ENCODE measurements around the gene CDRT4. TPM values are rescaled to one million over a fixed set of nuclear protein-coding genes. Genes with fewer than 3 reads are reported as not detected.

Gene CDRT4
- total and polyA plus RNA-seq, 2 donors (not counting 3 experiments of a cell fraction or from before 2014, with no cell fraction given), result 11.5 to 13.6 TPM

GRCh38 chr17:15502369-15503112 lies 35.1 kb upstream of the CDRT4 start:
- Histone ChIP-seq H4K20me1 (replicated peaks; ENCODE audit: control insufficient read depth, extremely low read depth, insufficient read depth, low read length) (no peaks in the 10 kb centered on the region), H3K36me3 (ENCODE audit: control insufficient read depth in 2 of 2, extremely low read depth in 1 of 2, insufficient read depth in 2 of 2, low read length in 2 of 2) (peaks cover 4% of the 10 kb centered on the region in 2 experiments), H3K4me1 (ENCODE audit: control insufficient read depth, extremely low read depth, insufficient read depth, low read length) (peaks cover 15% of the 10 kb centered on the region), H3K9ac (replicated peaks; ENCODE audit: extremely low read depth, insufficient read depth, low read length) (peak overlapping the region; percentile 17), H3K27me3 (ENCODE audit: control insufficient read depth in 2 of 2, insufficient read depth in 2 of 2, low read length in 2 of 2) (no peaks in the 10 kb centered on the region), H3K4me3 (replicated peaks in 1 of 3; ENCODE audit: insufficient read depth in 1 of 3, low read depth in 1 of 3, low read length in 3 of 3) (no peak overlapping the region), H3K9me3 (replicated peaks; ENCODE audit: control insufficient read depth, insufficient read depth, low read length) (no peaks in the 10 kb centered on the region), H3K79me2 (ENCODE audit: control insufficient read depth, insufficient read depth, low read length) (no peaks in the 10 kb centered on the region), H3K27ac (ENCODE audit: insufficient read depth, low read depth, low read length) (peak overlapping the region; percentile 13), H2AFZ (ENCODE audit: low read depth, low read length) (peak overlapping the region; percentile 25), H3K4me2 (ENCODE audit: insufficient read depth, low read length) (peak overlapping the region; percentile 53), H3K9me1 (replicated peaks; ENCODE audit: control insufficient read depth, extremely low read depth, insufficient read depth, low read length) (no peaks in the 10 kb centered on the region)
- ChIA-PET POLR2A (interaction anchor here (0.7 to 1.0 kb wide), 2 partner anchors 241 to 770 kb away, joined by 3 to 4 read pairs; no protein-coding TSS in a partner anchor), CTCF (interaction anchor here (0.6 to 7.4 kb wide), 80 partner anchors 8 to 497 kb away, joined by 3 to 410 read pairs (median 5); partner anchors contain the start of genes PMP22, TEKT3, TTC19 and ZSWIM7)
- FAIRE-seq (peak; percentile 47), DNase-seq (ENCODE audit: low read depth, low spot score) (peak; percentile 58)
- dilution Hi-C loops (cut with MboI; ENCODE audit: extremely low pct_ligation_motif_present, low sequenced_read_pairs), result no loop called here
- TF ChIP-seq EZH2 (IDR thresholded peaks at IDR 0.05; ENCODE audit: borderline replicate concordance, low read depth, low read length, severe bottlenecking), result no peak
- peak; percentile 90 to 91 for TF ChIP-seq CTCF (IDR thresholded peaks at IDR 0.05; ENCODE audit: extremely low read depth in 1 of 2, insufficient read depth in 1 of 2, low read depth in 1 of 2, low read length in 2 of 2)
- TF ChIP-seq POLR2AphosphoS5 (IDR thresholded peaks at IDR 0.05; ENCODE audit: insufficient read depth, low read depth, low read length), result peak; percentile 17
- TF ChIP-seq MAX (IDR thresholded peaks at IDR 0.05; ENCODE audit: insufficient read depth, insufficient read length), result no peak
- intact Hi-C loops (cut with micrococcal nuclease), result loop anchor here (1.0 to 2.0 kb wide), 4 partner anchors 12 to 242 kb away; no protein-coding TSS in a partner anchor
- no TSS peak for BruUV-seq (replicated peaks)

All from endothelial cell of umbilical vein (primary cell).